GM19455 (cell line): ENCODE data around the gene PYROXD2.
"Not testable (repeated sequence)": the region's sequence is repeated elsewhere in the genome, so short reads cannot be mapped to it uniquely, and the experiment has no call there.

Experiments used
- ATAC-seq: cut with Tn5 transposase; IDR thresholded peaks from one replicate; pipeline ENCODE4 v1.9.1; 2021; ENCODE audit not compliant: unreplicated experiment

Gene PYROXD2

GRCh38 chr10:98396096-98397063, 18.6 kb downstream of the PYROXD2 start:
- ATAC-seq, result no peak

- ATAC-seq, result no peak
Measured at GRCh38 chr10:98394851-98395440, 20.0 kb downstream of the PYROXD2 start.

GRCh38 chr10:98391578-98391991, 23.4 kb downstream of the PYROXD2 start:
- ATAC-seq, result no peak

- ATAC-seq, result peak; percentile 59
Measured at GRCh38 chr10:98391065-98391464, 23.9 kb downstream of the PYROXD2 start.

- no peak for ATAC-seq
Measured at GRCh38 chr10:98390406-98390805, 24.6 kb downstream of the PYROXD2 start.

GRCh38 chr10:98389398-98389797, 25.6 kb downstream of the PYROXD2 start:
- ATAC-seq, result no peak

GRCh38 chr10:98388101-98388655, 26.8 kb downstream of the PYROXD2 start:
- no peak for ATAC-seq

- ATAC-seq, result no peak
Measured at GRCh38 chr10:98384531-98385133, 30.4 kb downstream of the PYROXD2 start.

GRCh38 chr10:98383869-98384268, 31.1 kb downstream of the PYROXD2 start:
- ATAC-seq, result no peak

- not testable (repeated sequence) for ATAC-seq
Measured at GRCh38 chr10:98383134-98383667, 31.8 kb downstream of the PYROXD2 start.

GRCh38 chr10:98382691-98383101, 32.3 kb downstream of the PYROXD2 start:
- no peak for ATAC-seq

GRCh38 chr10:98380493-98381339, 34.3 kb downstream of the PYROXD2 start:
- no peak for ATAC-seq

GRCh38 chr10:98378722-98379121, 36.3 kb downstream of the PYROXD2 start:
- no peak for ATAC-seq

GRCh38 chr10:98377536-98377935, 37.4 kb downstream of the PYROXD2 start:
- ATAC-seq, result no peak

GRCh38 chr10:98377001-98377400, 38.0 kb downstream of the PYROXD2 start:
- ATAC-seq, result no peak

- no peak for ATAC-seq
Measured at GRCh38 chr10:98376485-98376884, 38.5 kb downstream of the PYROXD2 start.

GRCh38 chr10:98374217-98374985, 40.6 kb downstream of the PYROXD2 start:
- no peak for ATAC-seq

- ATAC-seq, result no peak
Measured at GRCh38 chr10:98373260-98374040, 41.5 kb downstream of the PYROXD2 start.
